BE2C (cell line): ENCODE data around the gene CLPTM1.

Experiments used
- DNase-seq: peaks from one replicate; pipeline ENCODE4 v3.0.0-alpha.2; 2020
- H3K27me3 ChIP-seq: fragments of 250-450 bp; sonication (Bioruptor Pico); 2 replicates; pipeline ENCODE4 v1.5.1; 2020; ENCODE audit warnings: mild to moderate bottlenecking
- H3K36me3 ChIP-seq: fragments of 250-450 bp; sonication (Bioruptor Pico); 2 replicates; pipeline ENCODE4 v1.5.1; 2020; ENCODE audit warnings: mild to moderate bottlenecking
- H3K4me1 ChIP-seq: fragments of 250-450 bp; sonication (Bioruptor Pico); 2 replicates; pipeline ENCODE4 v1.5.1; 2020
- H3K4me3 ChIP-seq: 2 replicates; pipeline ENCODE4 v1.5.1; 2011; ENCODE audit warnings: low read depth, low read length
- H3K9me3 ChIP-seq: fragments of 250-450 bp; sonication (Bioruptor Pico); 2 replicates; pipeline ENCODE4 v1.5.1; 2020
- CTCF ChIP-seq: IDR thresholded peaks from 2 replicates; pipeline ENCODE4 v1.5.1; 2012; ENCODE audit warnings: mild to moderate bottlenecking, low read depth, low read length

The CLPTM1 gene

GRCh38 chr19:44954278-44954648 is 917 bp upstream of the CLPTM1 start:
- DNase-seq = no peak
- no peaks in the 10 kb centered on the region; the same call in 1 of the 2 replicates for H3K36me3 ChIP-seq
- TF ChIP-seq CTCF = no peak
- H3K9me3 ChIP-seq = no peaks in the 10 kb centered on the region
- no peaks in the 10 kb centered on the region for H3K27me3 ChIP-seq
- H3K4me1 ChIP-seq = 0 out of 2 replicates have a peak, but pooled peaks cover under 1% of the 10 kb centered on the region
- peak overlapping the region; percentile 99 for H3K4me3 ChIP-seq

GRCh38 chr19:44955505-44956439 is 592 bp downstream of the CLPTM1 start:
- no peak for DNase-seq
- TF ChIP-seq CTCF = no peak
- Histone ChIP-seq H3K4me3 (peak overlapping the region; percentile 99), H3K4me1 (no peaks in the 10 kb centered on the region), H3K27me3 (no peaks in the 10 kb centered on the region), H3K9me3 (no peaks in the 10 kb centered on the region), H3K36me3 (peaks cover 4% of the 10 kb centered on the region; the same call in 1 of the 2 replicates)

- no peaks in the 10 kb centered on the region for H3K27me3 ChIP-seq
- no peaks in the 10 kb centered on the region for H3K4me1 ChIP-seq
- no peak for DNase-seq
- no peak overlapping the region for H3K4me3 ChIP-seq
- no peaks in the 10 kb centered on the region for H3K9me3 ChIP-seq
- peaks cover 10% of the 10 kb centered on the region for H3K36me3 ChIP-seq
- TF ChIP-seq CTCF = no peak
These were observed 2.3 kb downstream of the CLPTM1 start for GRCh38 chr19:44957526-44957925.

- no peak for TF ChIP-seq CTCF
- Histone ChIP-seq H3K9me3 (no peaks in the 10 kb centered on the region), H3K4me1 (no peaks in the 10 kb centered on the region), H3K4me3 (no peak overlapping the region), H3K27me3 (no peaks in the 10 kb centered on the region), H3K36me3 (peaks cover 11% of the 10 kb centered on the region)
- no peak for DNase-seq
These were observed 2.9 kb downstream of the CLPTM1 start for GRCh38 chr19:44958090-44958489.

GRCh38 chr19:44959691-44960090 is 4.5 kb downstream of the CLPTM1 start:
- Histone ChIP-seq H3K27me3 (no peaks in the 10 kb centered on the region), H3K9me3 (no peaks in the 10 kb centered on the region), H3K4me3 (no peak overlapping the region), H3K36me3 (peaks cover 14% of the 10 kb centered on the region), H3K4me1 (no peaks in the 10 kb centered on the region)
- no peak for TF ChIP-seq CTCF
- DNase-seq = no peak
